ENCODE results near the gene OTOP2. TPM values are rescaled to one million over a fixed set of nuclear protein-coding genes. Genes with fewer than 3 reads are reported as not detected.
A peak's percentile ranks its signal among the peaks of the same experiment; 100 is the strongest.

Gene OTOP2
- total and polyA plus RNA-seq, 9 of the 15 experiments (the other 6 are each of a cell fraction or from before 2014, with no cell fraction given) = 0.04 to 0.36 (median 0.14) TPM; not detected in 1

- Histone ChIP-seq H3K9me1 (ENCODE audit: control insufficient read depth, insufficient read depth, low read length) (no peaks in the 10 kb centered on the region), H3K27me3 (ENCODE audit: control insufficient read depth in 2 of 2, insufficient read depth in 2 of 2, low read length in 2 of 2) (peaks cover 9 to 20% of the 10 kb centered on the region in 2 experiments; a peak in 4 of 5 replicates), H3K4me3 (no peak overlapping the region), H3K36me3 (ENCODE audit: control insufficient read depth, insufficient read depth, low read length) (no peaks in the 10 kb centered on the region), H3K79me2 (ENCODE audit: control insufficient read depth, insufficient read depth, low read length) (no peaks in the 10 kb centered on the region), H3K27ac (ENCODE audit: extremely low read depth, low read depth, low read length) (no peak overlapping the region), H3K4me2 (ENCODE audit: insufficient read depth, low read length) (no peak overlapping the region), H3K9me3 (replicated peaks; ENCODE audit: control insufficient read depth, insufficient read depth, low read depth, low read length) (no peaks in the 10 kb centered on the region), H3K9ac (ENCODE audit: insufficient read depth in 1 of 2, low read depth in 2 of 2, low read length in 2 of 2) (no peak overlapping the region), H2AFZ (ENCODE audit: low read depth, low read length) (peak overlapping the region; percentile 23; the same call in 1 of the 2 replicates), H4K20me1 (replicated peaks; ENCODE audit: control insufficient read depth, insufficient read depth, low read length) (no peaks in the 10 kb centered on the region), H3K4me1 (replicated peaks in 1 of 2; ENCODE audit: control insufficient read depth in 2 of 2, insufficient read depth in 2 of 2, low read length in 2 of 2) (peaks cover 18 to 67% of the 10 kb centered on the region in 2 experiments)
- in situ Hi-C loops (cut with MboI) (loop anchor here (5.0 kb wide), 1 partner anchor 37 kb away; no protein-coding TSS in a partner anchor), intact Hi-C loops (cut with micrococcal nuclease) (loop anchor here (10.0 kb wide), 1 partner anchor 84 kb away; no protein-coding TSS in a partner anchor)
- FAIRE-seq (no peak), ATAC-seq (peak; percentile 27), DNase-seq (ENCODE audit: extremely low read depth in 1 of 4, low spot score in 3 of 4) (peak in 3 of 4 experiments; percentile 51 to 59 (median 56))
- TF ChIP-seq ZNF561 (CRISPR knock-in tag; conservative IDR thresholded peaks at IDR 0.05) = no peak
- TF ChIP-seq TBL1XR1 (IDR thresholded peaks at IDR 0.05; ENCODE audit: low read length in 2 of 2) = no peak
- TF ChIP-seq CBX2 (IDR thresholded peaks at IDR 0.05; ENCODE audit: insufficient read depth, low read length, poor library complexity, severe bottlenecking) = no peak
- no peak for TF ChIP-seq MXD1 (CRISPR knock-in tag; IDR thresholded peaks at IDR 0.05; ENCODE audit: borderline replicate concordance, poor library complexity, severe bottlenecking)
- TF ChIP-seq ELF1 (tag; IDR thresholded peaks at IDR 0.05) = no peak
- TF ChIP-seq RBM34 (IDR thresholded peaks at IDR 0.05; ENCODE audit: borderline replicate concordance, insufficient read depth, low read length) = no peak
- TF ChIP-seq GABPB2 (CRISPR knock-in tag; conservative IDR thresholded peaks at IDR 0.05) = no peak
- TF ChIP-seq AFF4 (CRISPR knock-in tag; IDR thresholded peaks at IDR 0.05) = no peak
- ChIA-PET POLR2A (interaction anchor here (0.5 to 1.5 kb wide), 7 partner anchors 25 to 90 kb away, joined by 3 to 5 read pairs (median 4); partner anchors contain the start of gene FDXR), CTCF (ENCODE audit: low intra/inter-chr PET ratio) (no interaction called here)
- no TSS peak for BruUV-seq (replicated peaks)
- WGBS (ENCODE audit: insufficient coverage, low coverage, missing lambda C conversion rate) = no CpG with 5 or more reads among the region's 6 CpGs
Measured at GRCh38 chr17:74920642-74921025, 3.4 kb upstream of the OTOP2 start.
